ENCODE results near the gene ICE2. TPM values are rescaled to one million over a fixed set of nuclear protein-coding genes. Genes with fewer than 3 reads are reported as not detected.

Gene ICE2
- total RNA-seq, 1 donor from 2014 or later: 51.9 TPM

Other genes starting within 250 kb of the ICE2 start
- gene ANXA2, start 81.2 kb downstream of the ICE2 start, total RNA-seq: 243 and 247 TPM in 2 replicates